ENCODE measurements around the gene INHBB.

Gene INHBB

DNA sequence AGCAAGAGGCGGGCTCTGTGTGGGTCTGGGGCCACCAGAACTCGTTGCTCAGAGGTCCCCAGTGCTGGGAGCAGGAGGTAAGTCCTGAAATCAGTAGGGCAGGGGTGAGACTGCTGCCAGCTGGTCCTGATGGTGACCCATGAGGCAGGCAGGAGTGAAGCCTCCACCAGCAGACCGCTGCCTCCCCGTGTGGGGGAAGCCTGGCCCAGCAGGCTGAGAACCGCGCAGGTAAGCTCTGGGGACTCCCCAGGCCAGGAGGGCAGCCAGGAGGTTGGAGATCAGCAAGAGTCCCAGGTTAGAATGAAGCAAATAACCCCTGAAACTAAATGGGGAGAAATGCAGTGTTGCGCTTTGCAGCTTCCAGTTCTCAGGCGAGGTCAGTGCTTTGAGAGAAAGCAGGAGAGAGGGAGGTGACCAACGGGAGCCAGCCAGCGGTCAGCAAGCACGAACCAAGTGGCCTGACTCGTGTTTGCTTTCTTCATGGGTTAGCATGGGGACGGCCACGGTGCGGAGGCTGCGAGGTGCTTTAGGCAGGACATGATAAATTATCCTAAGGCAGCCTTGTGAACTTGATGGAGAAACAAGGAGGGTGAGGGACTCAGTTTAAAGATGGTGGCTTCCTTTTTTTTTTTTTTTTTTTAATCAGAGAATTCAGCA lies 26.2 kb downstream of the INHBB start:
- no peaks in the 10 kb centered on the region for H4K20me1 ChIP-seq (ENCODE audit: insufficient read depth, low read length)
- H3K27ac ChIP-seq (ENCODE audit: low read depth, low read length, poor library complexity, severe bottlenecking): no peak overlapping the region
- H3K4me1 ChIP-seq (ENCODE audit: insufficient read depth, low read length, severe bottlenecking): no peaks in the 10 kb centered on the region
- H3K9me3 ChIP-seq (ENCODE audit: low read length): no peaks in the 10 kb centered on the region
- H3K27me3 ChIP-seq (ENCODE audit: insufficient read depth, low read length): peaks cover 4% of the 10 kb centered on the region; the same call in 1 of the 2 replicates
- no peaks in the 10 kb centered on the region for H3F3A ChIP-seq (ENCODE audit: insufficient read depth, low read length)
- H3K9ac ChIP-seq (ENCODE audit: low read length): no peak overlapping the region
- H3K79me2 ChIP-seq (ENCODE audit: insufficient read depth, low read length): no peaks in the 10 kb centered on the region
- H3K36me3 ChIP-seq (ENCODE audit: insufficient read depth, low read length): no peaks in the 10 kb centered on the region
- TF ChIP-seq EZH2 (IDR thresholded peaks at IDR 0.05; ENCODE audit: borderline replicate concordance, low read length) (no peak), CTCF (IDR thresholded peaks at IDR 0.05; ENCODE audit: low read length) (no peak)
- H3K4me3 ChIP-seq (ENCODE audit: low read depth, low read length, poor library complexity, severe bottlenecking): no peak overlapping the region
- H3K4me2 ChIP-seq (ENCODE audit: low read length): no peak overlapping the region
- H3K9me2 ChIP-seq (ENCODE audit: low read depth, low read length): no peaks in the 10 kb centered on the region
- H2AFZ ChIP-seq (ENCODE audit: low read length): no peak overlapping the region

GRCh38 chr2:120372816-120373215 lies 26.9 kb downstream of the INHBB start:
- no peaks in the 10 kb centered on the region for H3K4me1 ChIP-seq (ENCODE audit: insufficient read depth, low read length, severe bottlenecking)
- no peak overlapping the region for H2AFZ ChIP-seq (ENCODE audit: low read length)
- no peaks in the 10 kb centered on the region for H3F3A ChIP-seq (ENCODE audit: insufficient read depth, low read length)
- no peaks in the 10 kb centered on the region for H4K20me1 ChIP-seq (ENCODE audit: insufficient read depth, low read length)
- H3K4me3 ChIP-seq (ENCODE audit: low read depth, low read length, poor library complexity, severe bottlenecking): no peak overlapping the region
- H3K4me2 ChIP-seq (ENCODE audit: low read length): no peak overlapping the region
- H3K9ac ChIP-seq (ENCODE audit: low read length): no peak overlapping the region
- H3K36me3 ChIP-seq (ENCODE audit: insufficient read depth, low read length): no peaks in the 10 kb centered on the region
- no peaks in the 10 kb centered on the region for H3K9me3 ChIP-seq (ENCODE audit: low read length)
- H3K79me2 ChIP-seq (ENCODE audit: insufficient read depth, low read length): no peaks in the 10 kb centered on the region
- TF ChIP-seq EZH2 (IDR thresholded peaks at IDR 0.05; ENCODE audit: borderline replicate concordance, low read length) (no peak), CTCF (IDR thresholded peaks at IDR 0.05; ENCODE audit: low read length) (no peak)
- no peaks in the 10 kb centered on the region for H3K9me2 ChIP-seq (ENCODE audit: low read depth, low read length)
- no peak overlapping the region for H3K27ac ChIP-seq (ENCODE audit: low read depth, low read length, poor library complexity, severe bottlenecking)
- peaks cover 4% of the 10 kb centered on the region; the same call in 1 of the 2 replicates for H3K27me3 ChIP-seq (ENCODE audit: insufficient read depth, low read length)

- no peak overlapping the region for H3K9ac ChIP-seq (ENCODE audit: low read length)
- H3K27ac ChIP-seq (ENCODE audit: low read depth, low read length, poor library complexity, severe bottlenecking): no peak overlapping the region
- no peak overlapping the region for H3K4me2 ChIP-seq (ENCODE audit: low read length)
- H3K4me1 ChIP-seq (ENCODE audit: insufficient read depth, low read length, severe bottlenecking): no peaks in the 10 kb centered on the region
- H3K79me2 ChIP-seq (ENCODE audit: insufficient read depth, low read length): no peaks in the 10 kb centered on the region
- no peaks in the 10 kb centered on the region for H3K36me3 ChIP-seq (ENCODE audit: insufficient read depth, low read length)
- no peaks in the 10 kb centered on the region for H3F3A ChIP-seq (ENCODE audit: insufficient read depth, low read length)
- no peaks in the 10 kb centered on the region for H4K20me1 ChIP-seq (ENCODE audit: insufficient read depth, low read length)
- no peaks in the 10 kb centered on the region; the same call in 1 of the 2 replicates for H3K27me3 ChIP-seq (ENCODE audit: insufficient read depth, low read length)
- TF ChIP-seq CTCF (IDR thresholded peaks at IDR 0.05; ENCODE audit: low read length) (no peak), EZH2 (IDR thresholded peaks at IDR 0.05; ENCODE audit: borderline replicate concordance, low read length) (no peak)
- no peaks in the 10 kb centered on the region for H3K9me2 ChIP-seq (ENCODE audit: low read depth, low read length)
- no peak overlapping the region for H2AFZ ChIP-seq (ENCODE audit: low read length)
- no peaks in the 10 kb centered on the region for H3K9me3 ChIP-seq (ENCODE audit: low read length)
- no peak overlapping the region for H3K4me3 ChIP-seq (ENCODE audit: low read depth, low read length, poor library complexity, severe bottlenecking)
These were observed 27.5 kb downstream of the INHBB start for GRCh38 chr2:120373424-120373823.
